ENCODE data around the gene ZNF236. TPM values are rescaled to one million over a fixed set of nuclear protein-coding genes. Genes with fewer than 3 reads are reported as not detected.

Gene ZNF236
- polyA plus RNA-seq, 2 of the 4 experiments (the other 2 are of a cell fraction) = 2.6 to 7.8 TPM

DNA sequence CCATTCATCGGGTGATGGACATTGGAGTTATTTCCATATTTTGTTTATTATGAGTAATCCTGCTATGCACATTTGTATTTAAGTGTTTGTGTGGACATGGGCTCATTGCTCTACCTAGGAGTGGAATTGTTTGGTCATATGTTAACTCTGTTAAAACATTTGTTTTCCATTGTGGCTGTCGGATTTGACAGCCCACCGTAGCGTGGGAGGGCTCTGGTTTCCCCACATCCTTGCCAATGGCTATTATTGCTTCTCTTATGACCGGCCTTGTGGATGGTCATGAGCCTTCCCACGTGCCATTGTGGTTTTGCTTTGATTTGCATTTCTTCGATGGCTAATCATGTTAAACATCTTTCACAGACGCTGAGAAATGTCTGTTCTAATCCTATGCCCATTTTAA lies 92.0 kb downstream of the ZNF236 start:
- 92% methylated on average over 8 of the region's 8 CpGs for WGBS (ENCODE audit: missing lambda C conversion rate)
- Histone ChIP-seq H3K4me3 (no peak overlapping the region), H3K27ac (no peak overlapping the region), H3K9me3 (no peaks in the 10 kb centered on the region), H3K4me1 (no peaks in the 10 kb centered on the region), H3K4me2 (no peak overlapping the region)
- POLR2A ChIA-PET = no interaction called here
- no peak for TF ChIP-seq MYC (IDR thresholded peaks at IDR 0.05; ENCODE audit: borderline replicate concordance, low read length)
- TF ChIP-seq CBX2 (IDR thresholded peaks at IDR 0.05; ENCODE audit: borderline replicate concordance, low read depth) = no peak
- TF ChIP-seq RFX5 (IDR thresholded peaks at IDR 0.05) = no peak
- TF ChIP-seq FOSB (CRISPR knock-in tag; IDR thresholded peaks at IDR 0.05) = no peak
- no peak for TF ChIP-seq ZFP36 (IDR thresholded peaks at IDR 0.05; ENCODE audit: borderline replicate concordance, partially characterized antibody)
- no peak for TF ChIP-seq HOXB5 (CRISPR knock-in tag; IDR thresholded peaks at IDR 0.05)
- TF ChIP-seq EP300 (IDR thresholded peaks at IDR 0.05) = no peak
- no peak for TF ChIP-seq FOXS1 (CRISPR knock-in tag; IDR thresholded peaks at IDR 0.05)
- ATAC-seq (no peak), FAIRE-seq (no peak), DNase-seq (ENCODE audit: low read depth in 1 of 2, low spot score in 1 of 2) (no peak)
- CTCF ChIA-PET = interaction anchor here (1.0 kb wide), 1 partner anchor 10 kb away, joined by 4 read pairs; no protein-coding TSS in a partner anchor

DNA sequence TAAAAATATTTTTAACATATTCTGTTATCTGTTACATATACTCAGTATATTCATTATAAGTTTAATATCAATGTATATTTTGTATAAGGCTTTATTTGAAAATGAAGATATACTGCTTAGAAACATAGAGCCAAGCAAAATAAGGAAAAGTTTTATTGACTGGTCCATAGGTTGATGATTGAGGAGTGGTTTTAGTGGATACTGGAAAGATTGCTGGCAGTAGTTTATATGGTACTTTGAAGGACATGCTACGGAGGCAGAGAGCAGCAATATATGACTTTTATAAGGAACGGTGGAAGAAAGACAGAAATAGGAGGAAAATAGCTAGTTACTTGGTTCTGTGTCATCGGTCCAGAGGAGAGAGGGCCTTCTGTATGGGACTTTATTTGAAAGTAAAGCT lies 92.4 kb downstream of the ZNF236 start:
- H3K9me3 ChIP-seq = no peaks in the 10 kb centered on the region
- no peaks in the 10 kb centered on the region for H3K4me1 ChIP-seq
- no peak overlapping the region for H3K4me3 ChIP-seq
- CTCF ChIA-PET = no interaction called here
- no peak overlapping the region for H3K4me2 ChIP-seq
- TF ChIP-seq CHD4 (IDR thresholded peaks at IDR 0.05; ENCODE audit: borderline replicate concordance) = no peak
- TF ChIP-seq, protein P1, sequence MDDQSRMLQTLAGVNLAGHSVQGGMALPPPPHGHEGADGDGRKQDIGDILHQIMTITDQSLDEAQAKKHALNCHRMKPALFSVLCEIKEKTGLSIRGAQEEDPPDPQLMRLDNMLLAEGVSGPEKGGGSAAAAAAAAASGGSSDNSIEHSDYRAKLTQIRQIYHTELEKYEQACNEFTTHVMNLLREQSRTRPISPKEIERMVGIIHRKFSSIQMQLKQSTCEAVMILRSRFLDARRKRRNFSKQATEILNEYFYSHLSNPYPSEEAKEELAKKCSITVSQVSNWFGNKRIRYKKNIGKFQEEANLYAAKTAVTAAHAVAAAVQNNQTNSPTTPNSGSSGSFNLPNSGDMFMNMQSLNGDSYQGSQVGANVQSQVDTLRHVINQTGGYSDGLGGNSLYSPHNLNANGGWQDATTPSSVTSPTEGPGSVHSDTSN (IDR thresholded peaks at IDR 0.05) = no peak
- TF ChIP-seq, protein P2, sequence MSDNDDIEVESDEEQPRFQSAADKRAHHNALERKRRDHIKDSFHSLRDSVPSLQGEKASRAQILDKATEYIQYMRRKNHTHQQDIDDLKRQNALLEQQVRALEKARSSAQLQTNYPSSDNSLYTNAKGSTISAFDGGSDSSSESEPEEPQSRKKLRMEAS (IDR thresholded peaks at IDR 0.05) = no peak
- no peak for TF ChIP-seq RFX5 (IDR thresholded peaks at IDR 0.05)
- TF ChIP-seq KDM1A (IDR thresholded peaks at IDR 0.05; ENCODE audit: low read depth) = no peak
- TF ChIP-seq, protein P3, sequence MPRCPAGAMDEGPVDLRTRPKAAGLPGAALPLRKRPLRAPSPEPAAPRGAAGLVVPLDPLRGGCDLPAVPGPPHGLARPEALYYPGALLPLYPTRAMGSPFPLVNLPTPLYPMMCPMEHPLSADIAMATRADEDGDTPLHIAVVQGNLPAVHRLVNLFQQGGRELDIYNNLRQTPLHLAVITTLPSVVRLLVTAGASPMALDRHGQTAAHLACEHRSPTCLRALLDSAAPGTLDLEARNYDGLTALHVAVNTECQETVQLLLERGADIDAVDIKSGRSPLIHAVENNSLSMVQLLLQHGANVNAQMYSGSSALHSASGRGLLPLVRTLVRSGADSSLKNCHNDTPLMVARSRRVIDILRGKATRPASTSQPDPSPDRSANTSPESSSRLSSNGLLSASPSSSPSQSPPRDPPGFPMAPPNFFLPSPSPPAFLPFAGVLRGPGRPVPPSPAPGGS (IDR thresholded peaks at IDR 0.05) = no peak
- TF ChIP-seq, protein P4, sequence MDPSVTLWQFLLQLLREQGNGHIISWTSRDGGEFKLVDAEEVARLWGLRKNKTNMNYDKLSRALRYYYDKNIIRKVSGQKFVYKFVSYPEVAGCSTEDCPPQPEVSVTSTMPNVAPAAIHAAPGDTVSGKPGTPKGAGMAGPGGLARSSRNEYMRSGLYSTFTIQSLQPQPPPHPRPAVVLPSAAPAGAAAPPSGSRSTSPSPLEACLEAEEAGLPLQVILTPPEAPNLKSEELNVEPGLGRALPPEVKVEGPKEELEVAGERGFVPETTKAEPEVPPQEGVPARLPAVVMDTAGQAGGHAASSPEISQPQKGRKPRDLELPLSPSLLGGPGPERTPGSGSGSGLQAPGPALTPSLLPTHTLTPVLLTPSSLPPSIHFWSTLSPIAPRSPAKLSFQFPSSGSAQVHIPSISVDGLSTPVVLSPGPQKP (IDR thresholded peaks at IDR 0.05; ENCODE audit: low read depth, low read length) = no peak
- TF ChIP-seq, protein P5, sequence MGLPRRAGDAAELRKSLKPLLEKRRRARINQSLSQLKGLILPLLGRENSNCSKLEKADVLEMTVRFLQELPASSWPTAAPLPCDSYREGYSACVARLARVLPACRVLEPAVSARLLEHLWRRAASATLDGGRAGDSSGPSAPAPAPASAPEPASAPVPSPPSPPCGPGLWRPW (IDR thresholded peaks at IDR 0.05) = no peak
- TF ChIP-seq, protein P6, sequence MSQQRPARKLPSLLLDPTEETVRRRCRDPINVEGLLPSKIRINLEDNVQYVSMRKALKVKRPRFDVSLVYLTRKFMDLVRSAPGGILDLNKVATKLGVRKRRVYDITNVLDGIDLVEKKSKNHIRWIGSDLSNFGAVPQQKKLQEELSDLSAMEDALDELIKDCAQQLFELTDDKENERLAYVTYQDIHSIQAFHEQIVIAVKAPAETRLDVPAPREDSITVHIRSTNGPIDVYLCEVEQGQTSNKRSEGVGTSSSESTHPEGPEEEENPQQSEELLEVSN (IDR thresholded peaks at IDR 0.05; ENCODE audit: borderline replicate concordance, low read depth) = no peak
- TF ChIP-seq HEYL (CRISPR knock-in tag; IDR thresholded peaks at IDR 0.05) = no peak
- no peak for TF ChIP-seq BHLHE40 (IDR thresholded peaks at IDR 0.05; ENCODE audit: low read depth, low read length)
- no peak for TF ChIP-seq JUN (IDR thresholded peaks at IDR 0.05)
- TF ChIP-seq HDAC2 (IDR thresholded peaks at IDR 0.05) = no peak
- no peak for TF ChIP-seq TP53 (CRISPR knock-in tag; IDR thresholded peaks at IDR 0.05)
- TF ChIP-seq, protein P7, sequence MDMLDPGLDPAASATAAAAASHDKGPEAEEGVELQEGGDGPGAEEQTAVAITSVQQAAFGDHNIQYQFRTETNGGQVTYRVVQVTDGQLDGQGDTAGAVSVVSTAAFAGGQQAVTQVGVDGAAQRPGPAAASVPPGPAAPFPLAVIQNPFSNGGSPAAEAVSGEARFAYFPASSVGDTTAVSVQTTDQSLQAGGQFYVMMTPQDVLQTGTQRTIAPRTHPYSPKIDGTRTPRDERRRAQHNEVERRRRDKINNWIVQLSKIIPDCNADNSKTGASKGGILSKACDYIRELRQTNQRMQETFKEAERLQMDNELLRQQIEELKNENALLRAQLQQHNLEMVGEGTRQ (IDR thresholded peaks at IDR 0.05) = no peak
- no peak for TF ChIP-seq JUNB (IDR thresholded peaks at IDR 0.05)
- no peak for TF ChIP-seq TFCP2L1 (CRISPR knock-in tag; IDR thresholded peaks at IDR 0.05)
- TF ChIP-seq POLR2AphosphoS2 (conservative IDR thresholded peaks at IDR 0.05; ENCODE audit: low read length) = no peak
- no peak overlapping the region for H3K27ac ChIP-seq
- DNase-seq (ENCODE audit: low read depth in 1 of 2, low spot score in 1 of 2) = no peak
- 73% methylated on average over 3 of the region's 3 CpGs for WGBS (ENCODE audit: missing lambda C conversion rate)
- FAIRE-seq = no peak
- POLR2A ChIA-PET = no interaction called here
- no peak for ATAC-seq

Measured in A549 (cell line).